ENCODE data around the gene MAD1L1. TPM values are rescaled to one million over a fixed set of nuclear protein-coding genes. Genes with fewer than 3 reads are reported as not detected.

Gene MAD1L1
- total RNA-seq, 1 experiment from 2014 or later: 38.5 TPM

DNA sequence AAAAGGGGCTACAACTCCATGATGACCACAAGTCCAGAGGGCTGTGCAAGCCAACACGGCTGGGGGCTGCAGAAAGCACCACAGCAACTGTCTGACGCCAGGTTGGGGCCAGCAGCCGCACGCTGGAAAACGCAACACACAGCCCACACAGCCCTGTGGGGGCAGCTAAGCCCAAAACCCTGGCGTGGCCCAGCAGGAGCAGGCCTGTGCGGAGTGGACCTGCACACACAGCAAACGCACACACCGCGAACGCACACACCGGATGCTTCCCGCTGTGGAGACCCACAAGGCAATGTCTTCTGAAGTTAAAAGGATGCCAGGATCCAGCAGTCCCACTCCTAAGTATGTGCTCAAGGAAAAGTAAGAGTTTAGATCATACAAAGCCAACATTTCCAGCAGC lies 121.2 kb downstream of the MAD1L1 start:
- H3K4me1 ChIP-seq (ENCODE audit: control insufficient read depth in 1 of 2, insufficient read depth in 2 of 2, low read length in 2 of 2): peaks cover 56 to 94% of the 10 kb centered on the region in 2 experiments
- H3K4me2 ChIP-seq (ENCODE audit: low read length): peak overlapping the region; percentile 85
- peaks cover 25% of the 10 kb centered on the region for H3K79me2 ChIP-seq (ENCODE audit: insufficient read depth, low read length)
- DNase-seq (ENCODE audit: low read depth, low spot score) (no peak), ATAC-seq (no peak)
- H3K9me2 ChIP-seq (ENCODE audit: insufficient read depth): no peaks in the 10 kb centered on the region
- no peak overlapping the region for H3K4me3 ChIP-seq (replicated peaks in 1 of 2; ENCODE audit: low read depth in 1 of 2, low read length in 2 of 2)
- POLR2A ChIA-PET: no interaction called here
- no peaks in the 10 kb centered on the region for H4K20me1 ChIP-seq (ENCODE audit: insufficient read depth)
- no peaks in the 10 kb centered on the region for H3K27me3 ChIP-seq (ENCODE audit: insufficient read depth, low read length)
- no peaks in the 10 kb centered on the region for H3K9me3 ChIP-seq (ENCODE audit: control insufficient read depth in 1 of 2, insufficient read depth in 1 of 2, low read depth in 1 of 2, low read length in 2 of 2)
- H3K27ac ChIP-seq (ENCODE audit: low read depth, low read length): no peak overlapping the region
- peak overlapping the region; percentile 41; the same call in 1 of the 2 replicates for H3K9ac ChIP-seq (ENCODE audit: low read length)
- H3K36me3 ChIP-seq (ENCODE audit: control insufficient read depth in 1 of 2, insufficient read depth in 2 of 2, low read length in 2 of 2): no peaks in the 10 kb centered on the region
- TF ChIP-seq SRF (IDR thresholded peaks at IDR 0.05; ENCODE audit: low read depth) (no peak), CEBPB (IDR thresholded peaks at IDR 0.05; ENCODE audit: low read depth) (no peak), RAD21 (IDR thresholded peaks at IDR 0.05; ENCODE audit: low read depth) (no peak), EZH2 (IDR thresholded peaks at IDR 0.05) (no peak), YY1 (IDR thresholded peaks at IDR 0.05; ENCODE audit: extremely low read depth, insufficient replicate concordance, low read depth, low read length) (no peak), EGR1 (IDR thresholded peaks at IDR 0.05; ENCODE audit: low read depth) (no peak)
- TF ChIP-seq, protein P1, sequence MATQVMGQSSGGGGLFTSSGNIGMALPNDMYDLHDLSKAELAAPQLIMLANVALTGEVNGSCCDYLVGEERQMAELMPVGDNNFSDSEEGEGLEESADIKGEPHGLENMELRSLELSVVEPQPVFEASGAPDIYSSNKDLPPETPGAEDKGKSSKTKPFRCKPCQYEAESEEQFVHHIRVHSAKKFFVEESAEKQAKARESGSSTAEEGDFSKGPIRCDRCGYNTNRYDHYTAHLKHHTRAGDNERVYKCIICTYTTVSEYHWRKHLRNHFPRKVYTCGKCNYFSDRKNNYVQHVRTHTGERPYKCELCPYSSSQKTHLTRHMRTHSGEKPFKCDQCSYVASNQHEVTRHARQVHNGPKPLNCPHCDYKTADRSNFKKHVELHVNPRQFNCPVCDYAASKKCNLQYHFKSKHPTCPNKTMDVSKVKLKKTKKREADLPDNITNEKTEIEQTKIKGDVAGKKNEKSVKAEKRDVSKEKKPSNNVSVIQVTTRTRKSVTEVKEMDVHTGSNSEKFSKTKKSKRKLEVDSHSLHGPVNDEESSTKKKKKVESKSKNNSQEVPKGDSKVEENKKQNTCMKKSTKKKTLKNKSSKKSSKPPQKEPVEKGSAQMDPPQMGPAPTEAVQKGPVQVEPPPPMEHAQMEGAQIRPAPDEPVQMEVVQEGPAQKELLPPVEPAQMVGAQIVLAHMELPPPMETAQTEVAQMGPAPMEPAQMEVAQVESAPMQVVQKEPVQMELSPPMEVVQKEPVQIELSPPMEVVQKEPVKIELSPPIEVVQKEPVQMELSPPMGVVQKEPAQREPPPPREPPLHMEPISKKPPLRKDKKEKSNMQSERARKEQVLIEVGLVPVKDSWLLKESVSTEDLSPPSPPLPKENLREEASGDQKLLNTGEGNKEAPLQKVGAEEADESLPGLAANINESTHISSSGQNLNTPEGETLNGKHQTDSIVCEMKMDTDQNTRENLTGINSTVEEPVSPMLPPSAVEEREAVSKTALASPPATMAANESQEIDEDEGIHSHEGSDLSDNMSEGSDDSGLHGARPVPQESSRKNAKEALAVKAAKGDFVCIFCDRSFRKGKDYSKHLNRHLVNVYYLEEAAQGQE (IDR thresholded peaks at IDR 0.05; ENCODE audit: low read depth): no peak
- BruUV-seq (replicated peaks): no TSS peak
- intact Hi-C loops (cut with micrococcal nuclease): loop anchor here (5.0 kb wide), 1 partner anchor 236 kb away; no protein-coding TSS in a partner anchor
- CTCF ChIA-PET: no interaction called here
- RAD21 ChIA-PET (ENCODE audit: low non-redundant PET in 1 of 2, low total read pairs in 2 of 2, uncharacterized antibody in 2 of 2, unreplicated experiment in 2 of 2): no interaction called here
- no peak overlapping the region for H2AFZ ChIP-seq (ENCODE audit: low read depth, low read length, poor library complexity, severe bottlenecking)
